Non-pigmented ciliary epithelial cell (primary cell): ENCODE measurements around the gene ERFE.

ENCODE experiments used
- DNase-seq: peaks from one replicate; pipeline ENCODE4 v3.0.0-alpha.2; 2010; ENCODE audit warnings: low read depth

ERFE gene

DNA sequence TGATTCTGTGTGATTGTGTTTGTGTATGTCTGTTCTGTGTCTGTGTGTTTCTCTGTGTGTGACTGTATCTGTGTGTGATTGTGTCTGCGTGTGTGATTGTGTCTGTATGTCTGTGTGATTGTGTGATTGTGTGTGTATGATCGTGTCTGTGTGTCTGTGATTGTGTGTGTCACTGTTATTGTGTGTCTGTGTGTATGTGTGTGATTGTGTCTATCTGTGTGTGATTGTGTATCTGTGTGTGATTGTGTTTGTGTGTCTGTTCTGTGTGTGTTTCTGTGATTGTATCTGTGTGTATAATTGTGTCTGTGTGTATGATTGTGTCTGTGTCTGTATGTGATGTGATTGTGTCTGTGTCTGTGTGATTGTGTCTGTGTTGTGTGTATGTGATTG, 32.0 kb upstream of the ERFE start:
- DNase-seq = no peak

DNA sequence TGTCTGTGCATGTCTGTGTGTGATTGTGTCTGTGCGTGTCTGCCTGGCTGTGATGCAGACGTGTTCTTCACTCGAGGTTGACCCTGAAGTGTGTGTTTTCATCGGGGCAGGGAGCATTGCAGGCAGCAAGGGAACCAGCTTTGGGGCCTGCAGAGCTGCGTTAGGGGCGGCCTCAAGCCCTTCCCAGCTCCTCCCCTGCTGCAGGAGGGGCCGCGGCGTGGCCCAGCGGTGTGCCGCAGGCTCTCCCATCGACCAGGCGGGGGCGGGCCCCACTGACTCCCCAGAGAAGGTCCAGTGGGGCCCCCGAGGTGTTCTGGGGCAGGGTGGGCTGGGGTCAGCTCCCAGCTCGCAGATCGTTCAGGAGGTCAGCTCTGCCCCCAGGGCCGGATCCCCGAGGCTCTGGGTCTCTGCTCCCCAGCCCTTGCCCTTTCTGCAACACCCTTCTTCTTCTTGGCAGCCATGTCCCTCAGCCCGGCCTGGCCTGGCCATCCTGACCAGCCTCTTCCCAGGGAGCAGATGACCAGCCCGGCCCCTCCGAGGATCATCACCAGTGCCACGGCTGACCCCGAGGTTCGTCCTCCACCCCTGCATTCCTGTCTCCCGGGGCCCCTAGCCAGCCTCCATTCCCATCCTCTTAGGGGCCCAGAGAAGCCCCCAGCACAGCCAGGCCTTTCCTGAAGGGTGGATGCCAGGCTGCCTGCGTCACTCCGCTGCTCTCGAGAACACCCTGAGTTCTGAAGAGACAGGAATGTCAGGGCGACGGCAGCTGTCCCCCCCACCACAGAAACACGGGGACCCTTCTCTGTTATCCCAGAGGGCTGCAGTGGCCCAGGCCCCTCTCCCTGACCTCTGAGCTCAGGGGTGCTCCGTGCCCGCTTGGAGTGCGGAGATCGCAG, 31.4 kb upstream of the ERFE start:
- DNase-seq = no peak

DNA sequence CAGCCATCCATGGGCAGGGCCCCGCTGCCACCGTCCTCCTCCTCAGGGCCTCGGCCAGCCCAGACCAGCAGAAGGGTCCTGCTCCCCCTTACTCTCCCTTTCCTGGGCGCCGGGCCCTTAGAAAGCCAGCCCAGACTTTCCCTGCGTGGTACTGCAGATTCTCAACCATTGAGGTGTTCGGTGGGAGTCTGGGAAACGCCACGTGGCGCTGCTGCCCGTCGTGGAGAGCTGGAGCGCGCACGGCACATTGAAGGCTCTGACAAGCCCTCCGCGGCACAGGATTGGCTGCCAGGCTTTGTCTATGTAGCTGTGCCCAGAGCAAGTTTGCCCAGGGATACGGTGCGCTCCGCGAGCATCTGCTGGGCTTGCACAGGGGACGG, 30.7 kb upstream of the ERFE start:
- no peak for DNase-seq

DNA sequence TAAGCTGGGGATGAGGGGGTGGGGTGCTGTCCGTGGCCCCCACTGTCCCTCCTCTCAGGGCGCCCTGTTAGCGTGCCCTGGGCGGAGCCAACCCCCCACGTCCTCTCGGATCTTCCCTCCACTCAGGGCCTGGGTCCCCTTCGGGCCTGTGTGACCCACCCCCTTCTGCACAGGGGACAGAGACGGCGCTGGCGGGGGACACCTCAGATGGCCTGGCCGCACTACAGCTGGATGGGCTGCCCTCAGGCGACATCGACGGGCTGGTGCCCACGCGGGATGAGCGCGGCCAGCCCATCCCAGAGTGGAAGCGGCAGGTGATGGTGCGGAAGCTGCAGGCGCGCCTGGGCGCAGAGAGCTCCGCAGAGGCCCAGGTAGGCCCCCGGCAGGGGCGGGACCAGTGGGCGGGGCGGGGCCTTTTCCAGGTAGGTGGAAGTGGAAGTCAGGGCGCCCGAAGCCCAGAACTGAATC, 30.2 kb upstream of the ERFE start:
- no peak for DNase-seq

DNA sequence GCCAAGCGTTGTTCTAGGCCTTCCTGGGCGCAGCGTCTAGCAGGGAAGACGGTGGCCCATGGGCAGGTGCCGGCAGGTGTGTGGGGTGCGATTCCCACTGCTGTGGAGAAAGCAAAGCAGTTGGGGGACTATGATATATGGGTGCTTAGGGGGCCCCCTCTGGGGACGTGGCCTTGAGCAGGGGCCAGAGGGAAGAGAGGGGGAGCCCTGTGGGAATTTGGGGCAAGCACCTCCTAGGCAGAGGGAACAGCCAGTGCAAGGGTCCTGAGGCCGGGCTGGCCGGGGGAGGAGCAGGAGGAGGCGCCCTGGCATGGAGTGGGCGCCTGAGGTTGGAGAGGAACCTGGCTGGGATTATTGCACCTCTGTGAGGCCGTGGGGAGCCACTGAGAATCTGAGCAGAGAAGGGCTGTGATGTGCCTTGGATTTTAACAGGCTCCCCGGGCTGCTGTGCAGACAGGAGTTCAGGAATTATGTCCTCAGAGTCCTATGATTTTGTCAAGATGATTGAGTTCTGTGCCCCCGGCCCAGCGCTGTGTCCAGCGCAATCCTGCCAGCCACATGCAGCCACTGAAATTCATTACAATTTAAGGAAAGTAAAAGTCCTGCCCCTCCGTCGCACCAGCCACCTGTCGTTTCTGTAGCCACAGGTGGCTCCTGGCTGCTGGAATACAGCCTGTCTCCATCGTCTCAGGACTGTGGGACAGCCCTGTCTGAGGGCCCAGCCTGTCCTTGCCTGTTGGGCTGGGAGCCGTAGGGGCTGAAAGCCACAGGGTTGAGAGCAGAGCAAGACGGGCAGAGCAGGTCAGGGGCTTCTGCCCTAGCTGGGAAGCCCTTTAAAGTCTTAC, 29.4 kb upstream of the ERFE start:
- DNase-seq = no peak

DNA sequence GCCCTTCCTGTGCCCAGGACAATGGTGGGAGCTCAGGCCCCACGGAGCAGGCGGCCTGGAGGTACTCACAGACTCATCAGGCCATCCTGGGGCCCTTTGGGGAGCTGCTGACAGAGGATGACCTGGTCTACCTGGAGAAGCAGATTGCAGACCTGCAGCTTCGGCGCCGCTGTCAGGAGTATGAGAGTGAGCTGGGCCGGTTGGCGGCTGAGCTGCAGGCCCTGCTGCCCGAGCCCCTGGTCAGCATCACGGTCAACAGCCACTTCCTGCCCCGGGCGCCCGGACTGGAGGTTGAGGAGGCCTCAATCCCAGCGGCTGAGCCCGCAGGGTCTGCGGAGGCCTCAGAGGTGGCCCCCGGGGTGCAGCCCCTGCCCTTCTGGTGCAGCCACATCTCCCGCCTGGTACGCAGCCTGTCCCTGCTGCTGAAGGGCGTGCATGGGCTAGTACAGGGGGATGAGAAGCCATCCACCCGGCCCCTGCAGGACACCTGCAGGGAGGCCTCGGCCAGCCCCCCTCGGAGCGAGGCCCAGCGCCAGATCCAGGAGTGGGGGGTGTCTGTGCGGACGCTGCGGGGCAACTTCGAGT, 28.6 kb upstream of the ERFE start:
- no peak for DNase-seq

DNA sequence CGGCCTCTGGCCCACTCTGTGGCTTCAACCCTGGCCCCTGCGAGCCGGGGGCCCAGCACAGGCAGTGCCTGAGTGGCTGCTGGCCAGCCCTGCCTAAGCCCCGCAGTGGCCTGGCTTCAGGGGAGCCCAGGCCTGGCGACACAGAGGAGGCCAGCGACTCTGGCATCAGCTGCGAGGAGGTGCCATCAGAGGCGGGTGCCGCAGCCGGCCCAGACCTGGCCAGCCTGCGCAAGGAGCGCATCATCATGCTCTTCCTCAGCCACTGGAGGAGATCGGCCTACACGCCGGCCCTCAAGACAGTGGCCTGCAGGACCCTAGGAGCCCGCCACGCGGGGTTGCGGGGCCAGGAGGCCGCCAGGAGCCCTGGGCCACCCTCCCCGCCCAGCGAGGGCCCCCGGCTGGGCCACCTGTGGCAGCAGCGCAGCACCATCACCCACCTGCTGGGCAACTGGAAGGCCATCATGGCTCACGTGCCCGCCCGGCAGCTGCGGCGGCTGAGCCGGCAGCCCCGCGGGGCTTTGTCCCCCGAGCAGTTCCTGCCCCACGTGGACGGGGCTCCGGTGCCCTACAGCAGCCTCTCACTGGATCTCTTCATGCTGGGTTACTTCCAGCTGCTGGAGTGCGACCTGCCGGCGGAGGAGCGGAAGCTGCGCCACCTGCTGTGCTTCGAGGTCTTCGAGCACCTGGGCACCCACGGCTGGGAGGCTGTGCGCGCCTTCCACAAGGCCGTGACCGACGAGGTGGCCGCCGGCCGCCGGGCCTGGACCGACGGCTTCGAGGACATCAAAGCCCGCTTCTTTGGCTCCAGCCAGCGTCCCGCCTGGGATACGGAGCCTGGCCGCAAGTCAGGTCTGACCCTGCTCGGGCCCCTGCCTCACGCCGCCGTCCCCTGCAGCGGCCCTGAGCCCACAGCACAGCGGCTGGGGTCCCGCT, 27.8 kb upstream of the ERFE start:
- DNase-seq = no peak

DNA sequence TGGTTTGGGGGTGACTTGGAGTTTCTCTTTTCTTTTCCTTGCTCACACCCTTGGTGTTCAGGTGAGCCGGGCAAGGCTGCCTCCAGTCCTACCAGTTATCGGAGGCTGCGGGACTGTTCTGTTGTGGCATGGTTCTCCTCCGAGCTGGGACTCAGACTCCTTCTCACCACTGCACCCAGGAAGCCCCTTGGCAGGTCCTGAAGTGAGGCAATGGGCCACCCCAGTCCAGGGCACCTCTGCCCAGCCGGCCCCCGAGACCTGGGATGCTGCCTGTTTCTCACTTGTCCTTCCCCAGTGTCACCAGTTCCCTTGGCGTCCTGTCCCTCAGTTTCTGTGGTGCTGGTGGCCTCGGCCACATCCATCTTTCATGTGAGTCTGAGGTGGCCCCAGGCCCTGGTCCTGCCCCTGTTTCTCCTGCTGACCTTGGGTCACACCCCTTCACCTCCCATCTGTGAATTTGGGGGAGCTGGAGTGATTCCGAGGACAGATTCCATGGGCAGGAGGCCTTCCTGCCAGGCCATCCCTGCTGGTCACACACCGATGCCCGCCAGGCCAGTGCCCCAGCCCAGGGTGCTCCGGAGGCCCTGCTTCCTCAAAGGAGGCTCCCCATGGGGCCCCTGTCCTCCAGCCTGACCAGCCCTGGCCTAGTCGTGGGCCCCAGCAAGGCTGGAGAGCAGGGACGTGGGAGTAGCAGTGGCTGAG, 26.9 kb upstream of the ERFE start:
- DNase-seq = no peak

DNA sequence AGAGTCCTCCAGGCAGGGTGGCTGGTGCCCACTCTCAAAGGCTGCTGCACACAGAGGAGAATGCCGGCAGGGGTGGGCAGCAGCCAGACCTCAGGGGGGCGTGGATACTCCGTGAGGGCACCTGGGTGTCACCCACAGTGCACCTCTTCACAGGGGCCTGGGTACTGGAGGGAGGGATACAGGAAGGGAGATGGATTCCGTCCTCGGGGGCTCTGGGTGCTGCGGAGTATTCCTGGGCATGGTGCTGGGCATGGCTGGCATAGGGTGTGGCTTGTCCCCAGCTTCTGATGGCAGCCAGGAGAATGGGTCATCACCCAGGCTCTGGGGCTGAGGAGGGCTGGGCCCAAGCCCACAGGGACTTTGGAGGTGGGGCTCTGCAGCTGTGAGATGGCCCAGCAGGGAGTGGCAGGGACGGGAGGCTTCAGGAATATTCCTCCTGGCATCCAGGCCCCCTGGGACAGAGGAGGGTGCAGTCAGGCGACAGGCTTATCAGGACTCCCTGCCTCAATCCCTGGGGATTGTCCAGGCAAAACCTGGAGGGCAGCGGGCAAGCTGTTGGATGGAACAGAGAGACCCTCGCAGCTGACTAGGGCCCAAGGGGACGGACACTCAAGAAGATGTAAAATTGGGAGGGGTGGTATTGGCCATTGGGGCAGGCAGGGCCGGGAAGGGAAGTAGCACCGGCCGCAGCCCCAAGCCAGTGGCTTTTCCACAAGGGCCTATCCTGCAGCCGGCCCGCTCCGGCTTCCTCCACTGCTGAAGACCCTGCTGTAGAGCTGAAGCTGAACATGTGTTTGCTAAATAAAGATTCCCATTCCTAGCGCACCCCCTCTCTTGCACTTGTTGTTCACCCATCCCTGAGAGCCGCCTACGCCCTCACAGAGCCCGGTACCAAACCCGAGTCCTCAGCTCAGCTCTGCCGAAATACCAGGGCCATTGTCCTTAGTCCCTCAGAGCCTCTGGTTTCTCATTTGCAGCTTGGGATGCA, 26.0 kb upstream of the ERFE start:
- no peak for DNase-seq

DNA sequence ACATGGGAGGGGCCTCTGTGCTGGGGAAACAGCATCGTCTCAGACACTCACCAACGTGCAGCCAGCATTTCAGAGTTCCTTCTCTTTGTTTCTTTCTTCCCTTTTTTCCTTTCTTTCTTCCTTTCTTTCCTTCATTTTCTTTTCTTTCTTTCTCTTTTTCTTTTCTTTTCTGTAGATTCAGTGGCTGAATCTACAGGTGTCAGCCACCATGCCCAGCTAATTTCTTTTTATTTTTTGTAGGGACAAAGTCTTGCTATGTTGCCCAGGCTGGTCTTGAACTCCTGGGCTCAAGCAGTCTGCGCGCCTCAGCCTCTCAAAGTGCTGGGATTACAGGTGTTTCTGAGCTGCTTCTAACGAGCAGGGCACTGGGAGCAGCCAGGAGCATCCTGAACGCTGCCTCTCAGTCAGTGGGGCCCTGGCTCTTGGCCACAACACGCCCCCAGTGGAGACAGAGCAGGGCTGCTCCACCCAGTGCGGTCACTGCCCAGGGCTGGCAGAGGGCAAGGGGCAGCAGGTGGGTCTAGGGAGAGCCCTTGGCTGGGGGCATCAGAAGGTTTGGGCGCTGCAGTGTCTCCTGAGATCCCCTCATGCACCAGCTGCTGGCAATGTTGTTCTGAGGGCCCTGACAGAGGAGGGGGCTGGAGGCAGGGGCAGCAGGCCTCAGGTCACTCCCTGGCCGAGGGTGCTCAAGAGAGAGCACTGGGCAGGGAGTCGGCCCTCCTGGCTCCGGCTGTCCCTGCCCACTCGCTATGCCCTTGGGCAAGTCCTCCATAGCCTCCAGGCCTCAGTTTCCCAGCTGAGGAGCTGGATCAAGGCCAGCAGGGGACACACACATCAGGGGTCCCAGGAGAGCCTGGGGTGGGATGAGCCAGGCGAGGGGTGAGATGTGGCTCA, 25.0 kb upstream of the ERFE start:
- DNase-seq = no peak

DNA sequence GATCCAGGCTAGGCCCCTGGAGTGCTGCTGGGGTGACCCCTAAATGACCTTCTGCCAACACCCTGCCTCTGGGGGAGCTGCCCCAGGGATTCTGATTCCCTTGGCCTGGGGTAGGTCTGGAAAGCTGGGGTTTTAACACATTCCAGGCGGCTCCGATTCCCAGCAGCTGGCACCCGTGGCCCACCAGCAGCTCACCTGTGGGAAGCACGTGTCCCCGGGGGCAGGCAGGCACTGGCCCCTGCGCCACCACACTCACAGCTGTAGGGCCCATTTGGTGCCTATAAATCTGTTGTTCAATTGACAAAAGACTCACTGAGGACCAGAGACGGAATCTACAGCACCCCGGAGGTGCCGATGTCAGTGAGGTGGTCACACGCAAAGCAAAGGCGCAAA, 24.4 kb upstream of the ERFE start:
- DNase-seq = no peak

DNA sequence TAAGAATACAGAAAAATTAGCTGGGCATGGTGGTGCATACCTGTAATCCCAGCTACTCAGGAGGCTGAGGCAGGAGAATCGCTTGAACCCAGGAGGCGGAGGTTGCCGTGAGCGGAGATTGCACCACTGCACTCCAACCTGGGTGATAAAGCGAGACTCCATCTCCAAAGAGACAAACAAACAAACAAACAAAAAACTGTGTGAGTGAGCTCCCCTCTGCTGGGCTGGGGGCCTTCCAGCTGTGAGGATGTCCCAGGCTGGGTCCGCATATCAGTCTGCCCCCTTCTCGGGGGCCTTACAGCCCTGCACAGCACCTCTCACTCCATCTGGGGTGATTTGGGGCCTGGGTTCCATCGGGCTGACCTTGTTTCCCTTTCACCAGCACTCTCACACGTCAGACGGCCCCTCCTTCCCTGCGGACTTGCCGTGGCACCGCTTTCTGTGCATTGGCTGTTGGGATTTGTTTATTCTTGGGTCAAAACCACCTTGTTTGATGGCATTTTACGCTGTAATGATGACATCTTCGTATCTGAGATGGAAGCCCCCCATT, 23.1 kb upstream of the ERFE start:
- no peak for DNase-seq

DNA sequence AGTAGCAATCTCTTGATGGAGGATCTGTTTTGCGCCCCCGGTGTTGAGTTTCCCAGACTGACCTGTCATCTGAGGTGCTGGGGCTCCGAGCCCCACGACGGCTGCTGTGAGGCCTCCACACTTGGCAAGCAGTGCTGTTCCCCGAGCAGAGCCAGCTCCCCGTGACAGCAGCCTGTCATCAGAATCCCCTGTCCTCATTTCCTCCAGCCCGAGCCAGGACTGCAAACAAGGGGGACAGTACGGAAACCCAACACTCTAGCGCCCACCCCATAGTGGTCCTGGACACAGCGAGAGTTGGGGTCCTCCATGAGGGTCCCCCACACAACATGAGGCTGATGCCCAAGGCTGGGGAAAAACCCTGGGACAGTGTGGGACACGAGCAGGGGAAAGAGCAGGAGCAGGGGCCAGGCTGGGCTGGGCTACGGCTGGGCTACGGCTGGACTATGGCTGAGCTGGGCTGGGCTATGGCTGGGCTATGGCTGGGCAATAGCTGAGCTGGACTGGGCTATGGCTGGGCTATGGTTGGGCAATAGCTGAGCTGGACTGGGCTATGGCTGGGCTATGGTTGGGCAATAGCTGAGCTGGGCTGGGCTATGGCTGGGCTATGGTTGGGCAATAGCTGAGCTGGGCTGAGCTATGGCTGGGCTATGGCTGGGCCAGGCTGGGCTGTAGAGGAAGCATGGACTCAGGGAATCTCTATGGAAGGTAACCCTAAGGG, 21.8 kb upstream of the ERFE start:
- no peak for DNase-seq

DNA sequence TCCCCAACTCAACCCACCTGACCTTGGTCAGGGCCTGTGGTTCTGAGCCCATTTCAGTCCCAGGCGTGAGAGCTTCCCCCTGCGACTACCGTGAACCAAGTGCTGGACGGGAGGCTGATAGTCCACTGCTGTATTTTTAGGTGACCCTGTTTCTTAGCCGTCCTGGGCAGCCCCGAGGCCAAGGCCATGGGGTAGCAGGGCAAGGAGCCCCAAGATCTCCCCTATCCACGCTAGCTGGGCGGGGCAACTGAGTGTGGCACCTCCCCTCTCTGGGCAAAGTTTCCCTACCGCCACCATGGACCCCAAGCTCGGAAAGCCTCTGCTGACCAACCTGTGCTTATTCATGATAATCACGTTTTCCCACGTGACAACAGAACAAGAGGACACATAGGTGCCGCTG, 20.9 kb upstream of the ERFE start:
- DNase-seq = no peak

DNA sequence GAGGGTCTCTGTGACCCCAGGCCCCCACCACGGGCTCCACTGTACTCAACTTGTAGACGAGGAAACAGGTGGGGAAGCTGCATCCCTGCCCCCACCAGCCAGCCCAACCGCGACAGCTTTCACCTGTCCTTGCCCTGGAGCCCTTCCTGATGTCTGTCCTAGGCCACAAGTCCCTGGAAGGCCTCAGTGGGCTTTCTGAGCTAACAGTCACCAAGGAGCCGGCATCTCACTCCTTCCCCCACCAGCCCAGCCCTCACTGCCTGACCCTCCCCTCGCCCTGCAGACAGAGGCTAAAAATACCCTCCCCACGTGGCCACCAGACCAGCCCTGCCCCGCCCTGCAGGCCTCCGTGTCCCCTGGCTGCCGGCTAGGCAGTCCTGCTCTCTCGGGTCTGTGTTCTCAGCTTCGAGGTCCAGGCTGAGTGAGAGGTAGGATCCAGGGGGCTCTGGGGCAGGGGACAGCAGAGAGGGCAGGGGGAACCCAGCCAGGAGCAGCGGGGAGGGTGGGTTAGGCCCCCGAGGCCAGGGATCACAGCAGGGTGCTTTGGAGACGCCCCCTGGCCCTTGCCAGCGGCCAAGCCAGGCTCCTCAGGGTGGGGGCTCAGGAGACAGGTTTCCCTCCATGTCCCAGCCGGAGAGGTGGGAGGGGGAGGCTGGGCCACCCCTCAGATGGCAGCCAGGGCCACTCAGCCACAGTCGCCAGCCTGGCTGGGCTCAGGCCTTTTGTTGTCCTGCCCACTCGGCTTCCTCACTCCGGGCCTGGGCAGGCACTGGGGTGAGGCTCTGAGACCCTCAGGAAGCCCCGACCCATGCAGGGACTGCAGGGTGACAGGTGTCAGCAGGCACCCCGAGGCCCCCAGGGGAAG, 20.2 kb upstream of the ERFE start, which contains the start of gene KLHL30:
KLHL30 (plus strand) TSS at position 338 of the 865 bp plus-strand sequence. CDS start 2,087 bp downstream, outside the sequence.
- no peak for DNase-seq

DNA sequence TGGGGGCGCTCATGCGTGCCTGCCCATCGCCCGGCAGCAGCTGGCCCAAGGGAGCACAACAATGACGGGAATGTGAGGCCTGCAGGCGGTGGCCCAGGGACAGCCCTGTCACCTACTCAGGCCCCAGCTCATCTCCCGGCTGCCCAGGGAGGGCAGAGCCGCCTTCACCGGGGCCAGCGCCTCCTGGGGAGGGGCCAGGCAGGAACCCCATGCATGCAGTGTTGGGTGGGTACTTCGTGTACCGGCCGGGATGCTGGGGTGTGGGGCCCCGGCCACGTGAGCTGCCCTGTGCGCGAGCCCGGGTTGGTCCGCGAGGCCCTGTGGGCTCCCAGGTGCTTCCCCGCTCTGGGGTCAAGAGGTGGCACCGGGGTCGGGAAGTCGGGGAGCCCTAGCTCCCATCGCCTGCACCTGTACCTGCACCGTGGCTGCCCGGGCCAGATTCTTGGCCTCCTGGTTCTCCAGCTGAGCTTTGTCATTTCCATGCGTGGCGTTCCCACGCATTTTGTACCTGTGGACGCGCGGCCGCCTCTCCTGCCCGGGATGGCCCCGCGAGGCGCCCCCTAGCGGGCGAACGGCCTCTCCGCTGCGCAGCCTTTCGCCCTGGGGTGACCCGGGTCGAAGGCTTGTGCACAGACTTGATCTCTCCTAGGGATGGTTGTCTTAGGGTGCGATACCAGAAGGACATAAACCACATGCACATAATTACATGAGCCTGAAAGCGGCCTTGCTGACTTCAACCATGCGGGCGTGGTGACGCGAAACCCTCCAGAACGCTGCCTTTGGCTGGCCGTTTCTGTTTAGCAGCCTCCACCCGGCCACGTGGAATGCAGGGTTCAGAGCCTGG, 19.4 kb upstream of the ERFE start:
- no peak for DNase-seq
